ENCODE measurements around the gene ARID5B. TPM values are rescaled to one million over a fixed set of nuclear protein-coding genes. Genes with fewer than 3 reads are reported as not detected.

The ARID5B gene
- polyA plus RNA-seq, 3 donors, result 1.00 to 2.5 (median 1.5) TPM

- H3K9ac ChIP-seq (ENCODE audit: insufficient read depth, low read length, poor library complexity, severe bottlenecking), result no peak overlapping the region
- H3K9me3 ChIP-seq (replicated peaks in 1 of 2; ENCODE audit: control insufficient read depth in 1 of 2, insufficient read depth in 1 of 2, low read length in 2 of 2), result no peaks in the 10 kb centered on the region
- 96% methylated on average over 5 of the region's 5 CpGs for whole genome bisulfite sequencing (ENCODE audit: insufficient coverage)
- intact Hi-C loops (cut with micrococcal nuclease), result no loop called here
- no peak overlapping the region for H3K4me3 ChIP-seq (replicated peaks in 1 of 3; ENCODE audit: low read depth in 2 of 3, low read length in 3 of 3)
- H3K4me3 Mint-ChIP-seq, result no peak overlapping the region
- no peak overlapping the region for H3K27ac ChIP-seq (ENCODE audit: low read depth in 1 of 2, low read length in 2 of 2)
- H3K9me3 Mint-ChIP-seq, result peaks cover 0 to 4% (median 0%) of the 10 kb centered on the region in 7 donors
- no peak overlapping the region for H3K27ac Mint-ChIP-seq
- H4K20me1 ChIP-seq (ENCODE audit: insufficient read depth, low read length), result no peaks in the 10 kb centered on the region
- H3K79me2 ChIP-seq (ENCODE audit: insufficient read depth, low read length), result peaks cover 18% of the 10 kb centered on the region
- TF ChIP-seq, protein P1, sequence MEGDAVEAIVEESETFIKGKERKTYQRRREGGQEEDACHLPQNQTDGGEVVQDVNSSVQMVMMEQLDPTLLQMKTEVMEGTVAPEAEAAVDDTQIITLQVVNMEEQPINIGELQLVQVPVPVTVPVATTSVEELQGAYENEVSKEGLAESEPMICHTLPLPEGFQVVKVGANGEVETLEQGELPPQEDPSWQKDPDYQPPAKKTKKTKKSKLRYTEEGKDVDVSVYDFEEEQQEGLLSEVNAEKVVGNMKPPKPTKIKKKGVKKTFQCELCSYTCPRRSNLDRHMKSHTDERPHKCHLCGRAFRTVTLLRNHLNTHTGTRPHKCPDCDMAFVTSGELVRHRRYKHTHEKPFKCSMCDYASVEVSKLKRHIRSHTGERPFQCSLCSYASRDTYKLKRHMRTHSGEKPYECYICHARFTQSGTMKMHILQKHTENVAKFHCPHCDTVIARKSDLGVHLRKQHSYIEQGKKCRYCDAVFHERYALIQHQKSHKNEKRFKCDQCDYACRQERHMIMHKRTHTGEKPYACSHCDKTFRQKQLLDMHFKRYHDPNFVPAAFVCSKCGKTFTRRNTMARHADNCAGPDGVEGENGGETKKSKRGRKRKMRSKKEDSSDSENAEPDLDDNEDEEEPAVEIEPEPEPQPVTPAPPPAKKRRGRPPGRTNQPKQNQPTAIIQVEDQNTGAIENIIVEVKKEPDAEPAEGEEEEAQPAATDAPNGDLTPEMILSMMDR (IDR thresholded peaks at IDR 0.05), result no peak
- peaks cover 4 to 12% of the 10 kb centered on the region in 2 donors for H3K36me3 ChIP-seq (replicated peaks in 1 of 2; ENCODE audit: control insufficient read depth in 1 of 2, insufficient read depth in 2 of 2, low read length in 2 of 2)
- DNase-seq, result no peak
- H3K4me2 ChIP-seq (replicated peaks; ENCODE audit: extremely low read depth, low read length, poor library complexity, severe bottlenecking), result no peak overlapping the region
- H3K4me1 Mint-ChIP-seq, result peaks cover 3% of the 10 kb centered on the region
- no peak overlapping the region for H2AFZ ChIP-seq (ENCODE audit: insufficient read depth, low read depth, low read length, poor library complexity, severe bottlenecking)
- H3K27me3 Mint-ChIP-seq (ENCODE audit: low read depth in 3 of 3), result peaks cover 0 to 2% (median 0%) of the 10 kb centered on the region in 3 donors
- H3K36me3 Mint-ChIP-seq, result peaks cover 21 to 29% of the 10 kb centered on the region in 2 donors
- no peaks in the 10 kb centered on the region for H3K4me1 ChIP-seq (ENCODE audit: control insufficient read depth in 1 of 2, insufficient read depth in 2 of 2, low read length in 2 of 2)
- H3K27me3 ChIP-seq (ENCODE audit: control insufficient read depth in 2 of 2, insufficient read depth in 2 of 2, low read length in 2 of 2), result no peaks in the 10 kb centered on the region
These were observed 9.9 kb downstream of the ARID5B start for GRCh38 chr10:61911425-61911824.

- H2AFZ ChIP-seq (ENCODE audit: insufficient read depth, low read depth, low read length, poor library complexity, severe bottlenecking), result no peak overlapping the region
- intact Hi-C loops (cut with micrococcal nuclease), result no loop called here
- no peaks in the 10 kb centered on the region for H3K27me3 ChIP-seq (ENCODE audit: control insufficient read depth in 2 of 2, insufficient read depth in 2 of 2, low read length in 2 of 2)
- DNase-seq, result no peak
- 83% methylated on average over 1 of the region's 2 CpGs for WGBS (ENCODE audit: insufficient coverage)
- Mint-ChIP-seq H3K9me3 (peaks cover 3 to 8% (median 5%) of the 10 kb centered on the region in 7 donors), H3K36me3 (peaks cover 21 to 32% of the 10 kb centered on the region in 2 donors), H3K27me3 (ENCODE audit: low read depth in 3 of 3) (peaks cover 0 to 2% (median 0%) of the 10 kb centered on the region in 3 donors), H3K4me1 (peaks cover 7% of the 10 kb centered on the region), H3K27ac (no peak overlapping the region), H3K4me3 (no peak overlapping the region)
- TF ChIP-seq, protein P1 (IDR thresholded peaks at IDR 0.05), result no peak
- peaks cover 0 to 7% of the 10 kb centered on the region in 2 donors for H3K9me3 ChIP-seq (replicated peaks in 1 of 2; ENCODE audit: control insufficient read depth in 1 of 2, insufficient read depth in 1 of 2, low read length in 2 of 2)
- no peak overlapping the region for H3K9ac ChIP-seq (ENCODE audit: insufficient read depth, low read length, poor library complexity, severe bottlenecking)
- peaks cover 5% of the 10 kb centered on the region for H3K79me2 ChIP-seq (ENCODE audit: insufficient read depth, low read length)
- no peaks in the 10 kb centered on the region for H3K4me1 ChIP-seq (ENCODE audit: control insufficient read depth in 1 of 2, insufficient read depth in 2 of 2, low read length in 2 of 2)
- peaks cover 4 to 12% of the 10 kb centered on the region in 2 donors for H3K36me3 ChIP-seq (replicated peaks in 1 of 2; ENCODE audit: control insufficient read depth in 1 of 2, insufficient read depth in 2 of 2, low read length in 2 of 2)
- H3K27ac ChIP-seq (ENCODE audit: low read depth in 1 of 2, low read length in 2 of 2), result no peak overlapping the region
- no peak overlapping the region for H3K4me3 ChIP-seq (replicated peaks in 1 of 3; ENCODE audit: low read depth in 2 of 3, low read length in 3 of 3)
- no peaks in the 10 kb centered on the region for H4K20me1 ChIP-seq (ENCODE audit: insufficient read depth, low read length)
- no peak overlapping the region for H3K4me2 ChIP-seq (replicated peaks; ENCODE audit: extremely low read depth, low read length, poor library complexity, severe bottlenecking)
These were observed 11.5 kb downstream of the ARID5B start for GRCh38 chr10:61912981-61913380.
